CD14-positive monocyte (primary cell): ENCODE results near the gene HMOX2. TPM values are rescaled to one million over a fixed set of nuclear protein-coding genes. Genes with fewer than 3 reads are reported as not detected.
A peak's percentile ranks its signal among the peaks of the same experiment; 100 is the strongest.

Experiments
- DNase-seq, 3 donors: peaks; one replicate each; pipeline ENCODE4 v3.0.0-alpha.2; 2011 to 2022
- H2AFZ ChIP-seq: 2 replicates; pipeline ENCODE4 v1.6.0; 2012; ENCODE audit warnings: mild to moderate bottlenecking, low read depth, low read length, inconsistent platforms; ENCODE audit not compliant: insufficient read depth, poor library complexity, severe bottlenecking
- H3K27ac ChIP-seq, 2 donors: 1 replicate in 1 of 2; 2 replicates in 1 of 2; pipeline ENCODE4 v1.5.1; 2012 to 2013; ENCODE audit warnings: low read length in 2 of 2, control low read depth in 1 of 2, inconsistent platforms in 1 of 2, low read depth in 1 of 2, mild to moderate bottlenecking in 1 of 2
- H3K27me3 ChIP-seq, 2 donors: one replicate each; pipeline versions ENCODE4 v1.6.0 to v1.6.1; 2011 to 2013; ENCODE audit warnings: low read length in 2 of 2; ENCODE audit not compliant: control insufficient read depth in 2 of 2, insufficient read depth in 2 of 2
- H3K36me3 ChIP-seq, 2 donors: replicated peaks in 1 of 2; 1 replicate in 1 of 2; 2 replicates in 1 of 2; pipeline versions ENCODE4 v1.5.1 to v1.6.1; 2012 to 2013; ENCODE audit warnings: low read length in 2 of 2, control low read depth in 1 of 2, inconsistent platforms in 1 of 2, mild to moderate bottlenecking in 1 of 2; ENCODE audit not compliant: insufficient read depth in 2 of 2, control insufficient read depth in 1 of 2
- H3K4me1 ChIP-seq, 2 donors: 1 replicate in 1 of 2; 2 replicates in 1 of 2; pipeline versions ENCODE4 v1.5.1 to v1.6.1; 2012 to 2013; ENCODE audit warnings: low read length in 2 of 2, control low read depth in 1 of 2, inconsistent platforms in 1 of 2, mild to moderate bottlenecking in 1 of 2, moderate library complexity in 1 of 2; ENCODE audit not compliant: insufficient read depth in 2 of 2, control insufficient read depth in 1 of 2
- H3K4me2 ChIP-seq: replicated peaks from 2 replicates; pipeline ENCODE3; 2012; ENCODE audit warnings: low read length, moderate library complexity, mild to moderate bottlenecking; ENCODE audit not compliant: poor library complexity, severe bottlenecking; ENCODE audit errors: extremely low read depth
- H3K4me3 ChIP-seq, 3 experiments: fragments of 200-600 bp in 1 of 3; sonication (generic) in 1 of 3; replicated peaks in 1 of 3; 1 replicate in 2 of 3; 2 replicates in 1 of 3; pipeline ENCODE4 v1.5.1; 2011 to 2013; ENCODE audit warnings: low read length in 3 of 3, mild to moderate bottlenecking in 3 of 3, control low read depth in 2 of 3, low read depth in 2 of 3, inconsistent platforms in 1 of 3, moderate library complexity in 1 of 3
- H3K79me2 ChIP-seq: 2 replicates; pipeline ENCODE4 v1.6.0; 2012; ENCODE audit warnings: mild to moderate bottlenecking, control low read depth, inconsistent platforms, low read length, moderate library complexity; ENCODE audit not compliant: insufficient read depth
- H3K9ac ChIP-seq: 2 replicates; pipeline ENCODE4 v1.6.0; 2017; ENCODE audit warnings: low read length, mild to moderate bottlenecking; ENCODE audit not compliant: insufficient read depth, poor library complexity, severe bottlenecking
- H3K9me3 ChIP-seq, 2 donors: replicated peaks in 1 of 2; 1 replicate in 1 of 2; 2 replicates in 1 of 2; pipeline versions ENCODE4 v1.5.1 to v1.6.1; 2012 to 2013; ENCODE audit warnings: low read length in 2 of 2, control low read depth in 1 of 2; ENCODE audit not compliant: control insufficient read depth in 1 of 2, insufficient read depth in 1 of 2
- H4K20me1 ChIP-seq: 2 replicates; pipeline ENCODE4 v1.6.0; 2012; ENCODE audit warnings: mild to moderate bottlenecking, low read length, control low read depth, moderate library complexity; ENCODE audit not compliant: insufficient read depth
- H3K27ac Mint-ChIP-seq, 7 donors: one replicate each; pipeline ENCODE4 v1.8.0; 2020; ENCODE audit warnings: mild to moderate bottlenecking in 7 of 7, mixed read lengths in 7 of 7, moderate library complexity in 6 of 7, inconsistent platforms in 2 of 7
- H3K27me3 Mint-ChIP-seq, 3 donors: one replicate each; pipeline ENCODE4 v1.8.0; 2021 to 2022; ENCODE audit warnings: low read depth in 3 of 3, mild to moderate bottlenecking in 3 of 3, mixed read lengths in 3 of 3, moderate library complexity in 3 of 3, inconsistent platforms in 1 of 3
- H3K36me3 Mint-ChIP-seq, 2 donors: one replicate each; pipeline ENCODE4 v1.8.0; 2020; ENCODE audit warnings: mixed read lengths in 2 of 2, inconsistent platforms in 1 of 2, mild to moderate bottlenecking in 1 of 2
- H3K4me1 Mint-ChIP-seq: one replicate; pipeline ENCODE4 v1.8.0; 2020; ENCODE audit warnings: mild to moderate bottlenecking, mixed read lengths
- H3K4me3 Mint-ChIP-seq, 2 donors: one replicate each; pipeline ENCODE4 v1.8.0; 2020; ENCODE audit warnings: mild to moderate bottlenecking in 2 of 2, mixed read lengths in 2 of 2, moderate library complexity in 1 of 2
- H3K9me3 Mint-ChIP-seq, 7 donors: one replicate each; pipeline ENCODE4 v1.8.0; 2020 to 2022; ENCODE audit warnings: mixed read lengths in 7 of 7, mild to moderate bottlenecking in 6 of 7, moderate library complexity in 6 of 7, inconsistent platforms in 2 of 7
- CTCF ChIP-seq: fragments of 200-600 bp; IDR thresholded peaks from one replicate; pipeline ENCODE4 v1.8.0; 2022; ENCODE audit warnings: antibody characterized with exemption, mild to moderate bottlenecking
- WGBS: methylation state at CpG from one replicate; pipeline ENCODE4 v1.1.5; 2013; ENCODE audit warnings: missing lambda C conversion rate; ENCODE audit not compliant: insufficient coverage; 5-methylcytosine and 5-hydroxymethylcytosine counted together
- intact Hi-C, 2 donors: fragments of 100-400 bp; cut with micrococcal nuclease; formaldehyde crosslinking; loops; one replicate each; pipeline versions ENCODE4 v1.15.0 to v1.15.1; 2023
- polyA plus RNA-seq, 3 donors: library from polyadenylated mRNA; depleted of rRNA in 1 of 3; unstranded in 2 of 3; stranded (reverse) in 1 of 3; fragments of 300-500 nt in 2 of 3; fragments of >200 nt in 1 of 3; fragmentation: Illumina TruSeq in 2 of 3; gene quantifications; 1 replicate in 2 of 3; 2 replicates in 1 of 3; pipeline ENCODE4 v1.2.3, GENCODE V29; 2012 to 2021

HMOX2 gene
- polyA plus RNA-seq, 3 donors, result 21.7 to 33.2 (median 25.0) TPM

GRCh38 chr16:4488499-4488967 lies 12.3 kb downstream of the HMOX2 start:
- H3K27me3 ChIP-seq, result no peaks in the 10 kb centered on the region
- WGBS, result no CpG with 5 or more reads among the region's 1 CpG
- H4K20me1 ChIP-seq, result peaks cover 9% of the 10 kb centered on the region
- peaks cover 33 to 68% of the 10 kb centered on the region in 2 donors for H3K36me3 ChIP-seq
- Mint-ChIP-seq H3K36me3 (peaks cover 33 to 63% of the 10 kb centered on the region in 2 donors), H3K27ac (peak overlapping the region in 1 of 7 donors; percentile 60), H3K9me3 (no peaks in the 10 kb centered on the region), H3K4me1 (peaks cover 2% of the 10 kb centered on the region), H3K4me3 (no peak overlapping the region), H3K27me3 (no peaks in the 10 kb centered on the region)
- H3K79me2 ChIP-seq, result peaks cover 13% of the 10 kb centered on the region
- no peak overlapping the region for H3K4me3 ChIP-seq
- TF ChIP-seq CTCF, result no peak
- H3K9me3 ChIP-seq, result no peaks in the 10 kb centered on the region
- no peak overlapping the region for H2AFZ ChIP-seq
- H3K27ac ChIP-seq, result no peak overlapping the region
- no peak for DNase-seq
- H3K4me1 ChIP-seq, result no peaks in the 10 kb centered on the region
- intact Hi-C loops, result no loop called here
- no peak overlapping the region for H3K4me2 ChIP-seq
- no peak overlapping the region for H3K9ac ChIP-seq

GRCh38 chr16:4489030-4489429 lies 12.8 kb downstream of the HMOX2 start:
- DNase-seq, result no peak
- Mint-ChIP-seq H3K9me3 (no peaks in the 10 kb centered on the region), H3K27me3 (no peaks in the 10 kb centered on the region), H3K36me3 (peaks cover 34 to 58% of the 10 kb centered on the region in 2 donors), H3K4me1 (peaks cover 2% of the 10 kb centered on the region), H3K27ac (peak overlapping the region in 2 of 7 donors; percentile 46 to 60), H3K4me3 (no peak overlapping the region)
- H3K79me2 ChIP-seq, result peaks cover 13% of the 10 kb centered on the region
- H3K9me3 ChIP-seq, result no peaks in the 10 kb centered on the region
- intact Hi-C loops, result no loop called here
- no peak overlapping the region for H3K4me2 ChIP-seq
- no peaks in the 10 kb centered on the region for H3K4me1 ChIP-seq
- peaks cover 33 to 69% of the 10 kb centered on the region in 2 donors for H3K36me3 ChIP-seq
- TF ChIP-seq CTCF, result no peak
- H3K4me3 ChIP-seq, result no peak overlapping the region
- no peak overlapping the region for H2AFZ ChIP-seq
- H3K27ac ChIP-seq, result no peak overlapping the region
- no peak overlapping the region for H3K9ac ChIP-seq
- WGBS, result 94% methylated on average over 2 of the region's 5 CpGs
- H3K27me3 ChIP-seq, result no peaks in the 10 kb centered on the region
- H4K20me1 ChIP-seq, result peaks cover 9% of the 10 kb centered on the region
